Upper lobe of left lung (tissue), 4 donors: Measurements from ENCODE around the gene TMTC2.

Source experiments
- POLR2A ChIP-seq, 4 donors: fragments of 450-650 bp; IDR thresholded peaks; one replicate each; pipeline ENCODE4 v1.5.1; 2016 to 2017; ENCODE audit warnings: antibody characterized with exemption in 4 of 4, mild to moderate bottlenecking in 2 of 4
- POLR2AphosphoS5 ChIP-seq, 2 donors: sonication (generic); formaldehyde crosslinking; IDR thresholded peaks; one replicate each; pipeline ENCODE4 v1.5.1; 2017; ENCODE audit warnings: antibody characterized with exemption in 2 of 2

GRCh38 chr12:82695531-82695930 is 8.8 kb downstream of the TMTC2 start:
- no peak for TF ChIP-seq POLR2AphosphoS5 (IDR thresholded peaks at IDR 0.05)
- TF ChIP-seq POLR2A (IDR thresholded peaks at IDR 0.05) = no peak
